Measurements from ENCODE around the gene TTLL5. TPM values are rescaled to one million over a fixed set of nuclear protein-coding genes. Genes with fewer than 3 reads are reported as not detected.

TTLL5 gene
- total and polyA plus RNA-seq, 2 of the 13 experiments (the other 11 are each of a cell fraction or from before 2014, with no cell fraction given) = 11.8 to 18.8 TPM

GRCh38 chr14:75643985-75644384 is 17.1 kb upstream of the TTLL5 start (continued):
- peak; percentile 33; the same call in 1 of the 2 replicates for TF ChIP-seq PAXIP1 (CRISPR knock-in tag; conservative IDR thresholded peaks at IDR 0.05)
- peak; percentile 71 for TF ChIP-seq GATAD2A (CRISPR knock-in tag; IDR thresholded peaks at IDR 0.05)
- TF ChIP-seq ZBTB21 (CRISPR knock-in tag; IDR thresholded peaks at IDR 0.05) = 0 out of 2 replicates have a peak, but pooled peaks have one; percentile 27
- TF ChIP-seq ISL2 (CRISPR knock-in tag; IDR thresholded peaks at IDR 0.05) = peak; percentile 56; the same call in 1 of the 2 replicates
- TF ChIP-seq ZBTB49 (CRISPR knock-in tag; IDR thresholded peaks at IDR 0.05; ENCODE audit: borderline replicate concordance) = no peak
- no peak for TF ChIP-seq FOXP1 (IDR thresholded peaks at IDR 0.05)
- peak; percentile 74 for TF ChIP-seq FOXP1 (CRISPR knock-in tag; IDR thresholded peaks at IDR 0.05)
- peak; percentile 51 for TF ChIP-seq NR2F6 (IDR thresholded peaks at IDR 0.05)
- peak; percentile 8; the same call in 1 of the 2 replicates for TF ChIP-seq NR2F6 (CRISPR knock-in tag; IDR thresholded peaks at IDR 0.05)
- TF ChIP-seq HCFC1 (IDR thresholded peaks at IDR 0.05; ENCODE audit: low read depth, low read length) = no peak
- TF ChIP-seq SAP130 (CRISPR knock-in tag; IDR thresholded peaks at IDR 0.05; ENCODE audit: low read depth) = 0 out of 2 replicates have a peak, but pooled peaks have one; percentile 25
- TF ChIP-seq SOX13 (IDR thresholded peaks at IDR 0.05) = no peak
- TF ChIP-seq SOX13 (CRISPR knock-in tag; conservative IDR thresholded peaks at IDR 0.05 in 1 of 2, IDR thresholded peaks at IDR 0.05 in 1 of 2) = peak in 1 of 2 experiments; percentile 53; a peak in 1 of 4 replicates
- no peak for TF ChIP-seq RCOR2 (CRISPR knock-in tag; IDR thresholded peaks at IDR 0.05)
- 0 out of 2 replicates have a peak, but pooled peaks have one; percentile 33 for TF ChIP-seq YEATS4 (CRISPR knock-in tag; IDR thresholded peaks at IDR 0.05; ENCODE audit: borderline replicate concordance)
- peak; percentile 30; the same call in 1 of the 2 replicates for TF ChIP-seq ZGPAT (CRISPR knock-in tag; IDR thresholded peaks at IDR 0.05)
- peak; percentile 38; the same call in 1 of the 2 replicates for TF ChIP-seq BHLHE40 (IDR thresholded peaks at IDR 0.05; ENCODE audit: low read length)
- peak in 1 of 2 experiments; percentile 86; a peak in 2 of 4 replicates for TF ChIP-seq ATF4 (CRISPR knock-in tag; IDR thresholded peaks at IDR 0.05)
- TF ChIP-seq HDAC2 (CRISPR knock-in tag; IDR thresholded peaks at IDR 0.05) = 0 out of 2 replicates have a peak, but pooled peaks have one; percentile 16
- TF ChIP-seq ZSCAN9 (CRISPR knock-in tag; IDR thresholded peaks at IDR 0.05; ENCODE audit: borderline replicate concordance) = peak; percentile 48; the same call in 1 of the 2 replicates
- TF ChIP-seq TBX3 (IDR thresholded peaks at IDR 0.05; ENCODE audit: borderline replicate concordance) = peak; percentile 40; the same call in 1 of the 2 replicates
